ENCODE results near the gene MEGF11. TPM values are rescaled to one million over a fixed set of nuclear protein-coding genes. Genes with fewer than 3 reads are reported as not detected.

MEGF11 gene
- total RNA-seq, 1 experiment from 2014 or later: 2.3 TPM

- ChIA-PET CTCF (no interaction called here), RAD21 (ENCODE audit: low non-redundant PET in 1 of 2, low total read pairs in 2 of 2, uncharacterized antibody in 2 of 2, unreplicated experiment in 2 of 2) (no interaction called here), POLR2A (no interaction called here)
- H3K4me2 ChIP-seq (ENCODE audit: low read length): no peak overlapping the region
- H3K27me3 ChIP-seq (ENCODE audit: insufficient read depth, low read length): no peaks in the 10 kb centered on the region
- no peaks in the 10 kb centered on the region for H3K79me2 ChIP-seq (ENCODE audit: insufficient read depth, low read length)
- BruUV-seq (replicated peaks): no TSS peak
- no peaks in the 10 kb centered on the region for H3K9me2 ChIP-seq (ENCODE audit: insufficient read depth)
- H3K9ac ChIP-seq (ENCODE audit: low read length): no peak overlapping the region
- no peaks in the 10 kb centered on the region for H4K20me1 ChIP-seq (ENCODE audit: insufficient read depth)
- intact Hi-C loops (cut with micrococcal nuclease): loop anchor here (5.0 kb wide), 1 partner anchor 186 kb away; no protein-coding TSS in a partner anchor
- H3K36me3 ChIP-seq (ENCODE audit: control insufficient read depth in 1 of 2, insufficient read depth in 2 of 2, low read length in 2 of 2): no peaks in the 10 kb centered on the region
- peaks cover 4 to 12% of the 10 kb centered on the region in 2 experiments; a peak in 3 of 4 replicates for H3K4me1 ChIP-seq (ENCODE audit: control insufficient read depth in 1 of 2, insufficient read depth in 2 of 2, low read length in 2 of 2)
- no peak overlapping the region for H3K4me3 ChIP-seq (replicated peaks in 1 of 2; ENCODE audit: low read depth in 1 of 2, low read length in 2 of 2)
- no peak for TF ChIP-seq ZNF274 (IDR thresholded peaks at IDR 0.05; ENCODE audit: low read depth, low read length)
- TF ChIP-seq EZH2 (IDR thresholded peaks at IDR 0.05): no peak
- no peak for TF ChIP-seq FOSL1 (IDR thresholded peaks at IDR 0.05; ENCODE audit: low read depth)
- H2AFZ ChIP-seq (ENCODE audit: low read depth, low read length, poor library complexity, severe bottlenecking): no peak overlapping the region
- no peak for DNase-seq (ENCODE audit: low read depth, low spot score)
- H3K9me3 ChIP-seq (ENCODE audit: control insufficient read depth in 1 of 2, insufficient read depth in 1 of 2, low read depth in 1 of 2, low read length in 2 of 2): no peaks in the 10 kb centered on the region
- ATAC-seq: no peak
- no peak overlapping the region for H3K27ac ChIP-seq (ENCODE audit: low read depth, low read length)
These were observed 60.5 kb downstream of the MEGF11 start for GRCh38 chr15:66193066-66193465.

GRCh38 chr15:66190746-66191145 is 62.8 kb downstream of the MEGF11 start:
- intact Hi-C loops (cut with micrococcal nuclease): loop anchor here (1.0 to 5.0 kb wide), 2 partner anchors 183 to 274 kb away; no protein-coding TSS in a partner anchor
- no peaks in the 10 kb centered on the region for H3K79me2 ChIP-seq (ENCODE audit: insufficient read depth, low read length)
- no peak overlapping the region for H3K4me3 ChIP-seq (replicated peaks in 1 of 2; ENCODE audit: low read depth in 1 of 2, low read length in 2 of 2)
- H3K27me3 ChIP-seq (ENCODE audit: insufficient read depth, low read length): no peaks in the 10 kb centered on the region
- POLR2A ChIA-PET: no interaction called here
- RAD21 ChIA-PET (ENCODE audit: low non-redundant PET in 1 of 2, low total read pairs in 2 of 2, uncharacterized antibody in 2 of 2, unreplicated experiment in 2 of 2): interaction anchor here in 1 of 2 experiments (0.8 kb wide), 1 partner anchor 149 kb away, joined by 3 read pairs; no protein-coding TSS in a partner anchor
- H3K36me3 ChIP-seq (ENCODE audit: control insufficient read depth in 1 of 2, insufficient read depth in 2 of 2, low read length in 2 of 2): no peaks in the 10 kb centered on the region
- H3K9me2 ChIP-seq (ENCODE audit: insufficient read depth): no peaks in the 10 kb centered on the region
- no peak for DNase-seq (ENCODE audit: low read depth, low spot score)
- no peak overlapping the region for H3K27ac ChIP-seq (ENCODE audit: low read depth, low read length)
- no peaks in the 10 kb centered on the region for H3K9me3 ChIP-seq (ENCODE audit: control insufficient read depth in 1 of 2, insufficient read depth in 1 of 2, low read depth in 1 of 2, low read length in 2 of 2)
- no peaks in the 10 kb centered on the region for H4K20me1 ChIP-seq (ENCODE audit: insufficient read depth)
- H2AFZ ChIP-seq (ENCODE audit: low read depth, low read length, poor library complexity, severe bottlenecking): no peak overlapping the region
- BruUV-seq (replicated peaks): no TSS peak
- no peak for ATAC-seq
- no peak overlapping the region for H3K4me2 ChIP-seq (ENCODE audit: low read length)
- no peaks in the 10 kb centered on the region for H3K4me1 ChIP-seq (ENCODE audit: control insufficient read depth in 1 of 2, insufficient read depth in 2 of 2, low read length in 2 of 2)
- no peak overlapping the region for H3K9ac ChIP-seq (ENCODE audit: low read length)
- CTCF ChIA-PET: no interaction called here
- no peak for TF ChIP-seq CTCF (IDR thresholded peaks at IDR 0.05 in 2 of 3, conservative IDR thresholded peaks at IDR 0.05 in 1 of 3; ENCODE audit: borderline replicate concordance in 1 of 3, insufficient read depth in 1 of 3, low read depth in 2 of 3, low read length in 2 of 3)
- no peak for TF ChIP-seq EZH2 (IDR thresholded peaks at IDR 0.05)
- TF ChIP-seq CEBPB (IDR thresholded peaks at IDR 0.05; ENCODE audit: low read depth): no peak
- no peak for TF ChIP-seq TCF7L2 (IDR thresholded peaks at IDR 0.05; ENCODE audit: borderline replicate concordance, extremely low read depth, insufficient read depth, insufficient read length)
- TF ChIP-seq ZFX (IDR thresholded peaks at IDR 0.05): no peak
- TF ChIP-seq ATF3 (IDR thresholded peaks at IDR 0.05): no peak
- TF ChIP-seq ELF1 (IDR thresholded peaks at IDR 0.05; ENCODE audit: borderline replicate concordance, low read depth): no peak
- no peak for TF ChIP-seq SP1 (IDR thresholded peaks at IDR 0.05; ENCODE audit: low read depth)
- TF ChIP-seq ZNF274 (IDR thresholded peaks at IDR 0.05; ENCODE audit: low read depth, low read length): no peak
- no peak for TF ChIP-seq SRF (IDR thresholded peaks at IDR 0.05; ENCODE audit: low read depth)
- no peak for TF ChIP-seq SIN3A (IDR thresholded peaks at IDR 0.05; ENCODE audit: low read depth)
- no peak for TF ChIP-seq YY1 (IDR thresholded peaks at IDR 0.05; ENCODE audit: extremely low read depth, insufficient replicate concordance, low read depth, low read length)
- TF ChIP-seq CBX3 (IDR thresholded peaks at IDR 0.05; ENCODE audit: low read depth): no peak
- no peak for TF ChIP-seq ZBTB33 (IDR thresholded peaks at IDR 0.05; ENCODE audit: extremely low read depth, insufficient replicate concordance, low read length)
- no peak for TF ChIP-seq MAX (IDR thresholded peaks at IDR 0.05)
